Panc1 (cell line): ENCODE data around the gene PHLDB2. TPM values are rescaled to one million over a fixed set of nuclear protein-coding genes. Genes with fewer than 3 reads are reported as not detected.

Experiments
- ATAC-seq: fragments of 200-7000 bp; cut with Tn5 transposase; 2 replicates; pipeline ENCODE4 v1.9.1; 2020; ENCODE audit warnings: mild to moderate bottlenecking, moderate library complexity
- BruUV-seq: library from RNA; stranded (reverse); fragments of 400-500 nt; replicated peaks from 2 replicates; lab custom pipeline; 2021; lab: Mats Ljungman, UMichigan
- CTCF ChIA-PET: fragments of 300-600 bp; sonication (Branson Sonifier 250); formaldehyde crosslinking; loops from one replicate; lab custom pipeline; 2022; ENCODE audit warnings: antibody characterized with exemption; lab: Charles Lee
- POLR2A ChIA-PET: fragments of 300-600 bp; sonication (Branson Sonifier 250); formaldehyde crosslinking; loops from one replicate; lab custom pipeline; 2022; ENCODE audit warnings: antibody characterized with exemption; lab: Charles Lee
- DNase-seq: peaks from one replicate; pipeline ENCODE4 v3.0.0-alpha.2; 2010; ENCODE audit warnings: low read depth, low spot score
- H3K27ac ChIP-seq: 2 replicates; pipeline ENCODE4 v1.5.1; 2011; ENCODE audit warnings: mild to moderate bottlenecking, low read length, inconsistent platforms
- H3K27me3 ChIP-seq: fragments of 200-500 bp; sonication (Bioruptor generic); 2 replicates; pipeline ENCODE4 v1.6.0; 2014; ENCODE audit warnings: low read length, inconsistent platforms; ENCODE audit not compliant: control insufficient read depth, insufficient read depth
- H3K36me3 ChIP-seq: fragments of 200-500 bp; sonication (Bioruptor generic); 2 replicates; pipeline ENCODE4 v1.5.1; 2014; ENCODE audit warnings: inconsistent platforms, mild to moderate bottlenecking, low read length, moderate library complexity; ENCODE audit not compliant: control insufficient read depth, insufficient read depth
- H3K4me1 ChIP-seq: 2 replicates; pipeline ENCODE4 v1.5.1; 2011; ENCODE audit warnings: inconsistent platforms, mild to moderate bottlenecking, low read length, moderate library complexity; ENCODE audit not compliant: control insufficient read depth, insufficient read depth
- H3K4me3 ChIP-seq, 2 experiments: 2 replicates each; pipeline ENCODE4 v1.5.1; 2011 to 2012; ENCODE audit warnings: low read depth in 2 of 2, low read length in 2 of 2, mild to moderate bottlenecking in 2 of 2, inconsistent platforms in 1 of 2, moderate library complexity in 1 of 2
- H3K9me3 ChIP-seq: fragments of 200-500 bp; sonication (Bioruptor generic); 2 replicates; pipeline ENCODE4 v1.5.1; 2014; ENCODE audit warnings: low read depth, mild to moderate bottlenecking, inconsistent platforms, low read length, moderate library complexity; ENCODE audit not compliant: control insufficient read depth, insufficient read depth
- CTCF ChIP-seq: fragments of 450-650 bp; IDR thresholded peaks from 2 replicates; pipeline ENCODE4 v1.5.1; 2017; ENCODE audit warnings: mild to moderate bottlenecking
- POLR2AphosphoS5 ChIP-seq: IDR thresholded peaks from 2 replicates; pipeline ENCODE4 v1.6.1; 2012; ENCODE audit warnings: mild to moderate bottlenecking, low read depth, low read length, moderate library complexity
- REST ChIP-seq, 2 experiments: IDR thresholded peaks; 2 replicates each; pipeline ENCODE4 v1.6.1; 2011 to 2012; ENCODE audit warnings: low read depth in 2 of 2, control low read depth in 1 of 2, low read length in 1 of 2, mild to moderate bottlenecking in 1 of 2, moderate library complexity in 1 of 2; ENCODE audit not compliant: insufficient read depth in 1 of 2
- SIN3A ChIP-seq: IDR thresholded peaks from 2 replicates; pipeline ENCODE4 v1.6.1; 2012; ENCODE audit warnings: low read depth, mild to moderate bottlenecking, low read length, moderate library complexity, borderline replicate concordance; ENCODE audit not compliant: insufficient read depth
- TCF7L2 ChIP-seq: IDR thresholded peaks from 2 replicates; pipeline ENCODE4 v1.6.1; 2011; ENCODE audit warnings: mild to moderate bottlenecking, low read depth, low read length, inconsistent platforms
- in situ Hi-C: cut with HindIII; loops from 2 replicates; pipeline ENCODE4 v1.10.0; 2016; ENCODE audit warnings: low sequenced_read_pairs, low pct_unique_long_range_greater_than_20kb
- intact Hi-C: fragments of 100-400 bp; cut with micrococcal nuclease; formaldehyde crosslinking; loops from one replicate; pipeline ENCODE4 v1.10.0; 2022; ENCODE audit not compliant: unreplicated experiment
- total RNA-seq: library from RNA; stranded (reverse); gene quantifications from one replicate; pipeline ENCODE4 v1.2.1, GENCODE V29; 2021; ENCODE audit not compliant: unreplicated experiment

PHLDB2 gene
- total RNA-seq, 1 experiment from 2014 or later = 11.3 TPM

- no peaks in the 10 kb centered on the region for H3K9me3 ChIP-seq
- no TSS peak for BruUV-seq
- in situ Hi-C loops = no loop called here
- no peak overlapping the region for H3K4me3 ChIP-seq
- TF ChIP-seq REST (IDR thresholded peaks at IDR 0.05; ENCODE audit: insufficient read depth in 1 of 2, low read depth in 2 of 2, low read length in 1 of 2) = no peak
- no peak for TF ChIP-seq CTCF
- no peak for TF ChIP-seq SIN3A
- no peak for TF ChIP-seq POLR2AphosphoS5
- TF ChIP-seq TCF7L2 = no peak
- ChIA-PET POLR2A (no interaction called here), CTCF (no interaction called here)
- ATAC-seq (no peak), DNase-seq (no peak)
- no peaks in the 10 kb centered on the region for H3K4me1 ChIP-seq
- no peaks in the 10 kb centered on the region for H3K36me3 ChIP-seq
- no peak overlapping the region for H3K27ac ChIP-seq
- intact Hi-C loops = loop anchor here (10.0 kb wide), 1 partner anchor 630 kb away; no protein-coding TSS in a partner anchor
- H3K27me3 ChIP-seq = no peaks in the 10 kb centered on the region
Observed at GRCh38 chr3:111884411-111885018, 25.4 kb downstream of the PHLDB2 start.

GRCh38 chr3:111885578-111885977 is 26.5 kb downstream of the PHLDB2 start:
- Histone ChIP-seq H3K27ac (no peak overlapping the region), H3K27me3 (no peaks in the 10 kb centered on the region), H3K36me3 (no peaks in the 10 kb centered on the region), H3K4me3 (no peak overlapping the region), H3K4me1 (no peaks in the 10 kb centered on the region; the same call in 1 of the 2 replicates), H3K9me3 (no peaks in the 10 kb centered on the region)
- CTCF ChIA-PET = no interaction called here
- in situ Hi-C loops = no loop called here
- ATAC-seq = no peak
- BruUV-seq = no TSS peak
- POLR2A ChIA-PET = no interaction called here
- DNase-seq = no peak
- TF ChIP-seq REST (IDR thresholded peaks at IDR 0.05; ENCODE audit: insufficient read depth in 1 of 2, low read depth in 2 of 2, low read length in 1 of 2) = no peak
- no peak for TF ChIP-seq TCF7L2
- TF ChIP-seq POLR2AphosphoS5 = no peak
- no peak for TF ChIP-seq SIN3A
- TF ChIP-seq CTCF = no peak
- intact Hi-C loops = loop anchor here (10.0 kb wide), 1 partner anchor 629 kb away; no protein-coding TSS in a partner anchor
